Ishikawa (cell line): ENCODE measurements around the gene CPPED1.

Experiments used
- CEBPB ChIP-seq: IDR thresholded peaks from 2 replicates; pipeline ENCODE4 v1.6.1; 2012
- CREB1 ChIP-seq: IDR thresholded peaks from 2 replicates; pipeline ENCODE4 v1.6.1; 2012; ENCODE audit warnings: low read depth
- EGR1 ChIP-seq: IDR thresholded peaks from 2 replicates; pipeline ENCODE4 v1.6.1; 2012
- EP300 ChIP-seq: IDR thresholded peaks from 2 replicates; pipeline ENCODE4 v1.6.1; 2012; ENCODE audit warnings: borderline replicate concordance
- FOXM1 ChIP-seq: IDR thresholded peaks from 2 replicates; pipeline ENCODE4 v1.6.1; 2012; ENCODE audit warnings: low read depth, borderline replicate concordance
- MAX ChIP-seq: IDR thresholded peaks from 2 replicates; pipeline ENCODE4 v1.6.1; 2012
- NFIC ChIP-seq: IDR thresholded peaks from 2 replicates; pipeline ENCODE4 v1.6.1; 2012
- RAD21 ChIP-seq: IDR thresholded peaks from 2 replicates; pipeline ENCODE4 v1.6.1; 2012; ENCODE audit warnings: low read depth
- REST ChIP-seq: IDR thresholded peaks from 2 replicates; pipeline ENCODE4 v1.6.1; 2012; ENCODE audit warnings: low read depth, mild to moderate bottlenecking
- TAF1 ChIP-seq: IDR thresholded peaks from 2 replicates; pipeline ENCODE4 v1.6.1; 2012; ENCODE audit warnings: low read depth, mild to moderate bottlenecking
- TCF12 ChIP-seq: IDR thresholded peaks from 2 replicates; pipeline ENCODE4 v1.6.1; 2012; ENCODE audit warnings: low read depth
- TEAD4 ChIP-seq: IDR thresholded peaks from 2 replicates; pipeline ENCODE4 v1.6.1; 2012
- USF1 ChIP-seq: IDR thresholded peaks from 2 replicates; pipeline ENCODE4 v1.6.1; 2012
- YY1 ChIP-seq: IDR thresholded peaks from 2 replicates; pipeline ENCODE4 v1.6.1; 2012; ENCODE audit warnings: low read depth
- ZBTB7A ChIP-seq: IDR thresholded peaks from 2 replicates; pipeline ENCODE4 v1.6.1; 2012; ENCODE audit warnings: low read depth

CPPED1 gene

GRCh38 chr16:12724226-12724625 is 79.5 kb downstream of the CPPED1 start:
- TF ChIP-seq TCF12 (no peak), FOXM1 (no peak), CREB1 (no peak), YY1 (no peak), TAF1 (no peak), MAX (no peak), TEAD4 (no peak), EP300 (no peak), CEBPB (no peak), RAD21 (no peak), REST (no peak), NFIC (no peak)

GRCh38 chr16:12723681-12724080 is 80.0 kb downstream of the CPPED1 start:
- TF ChIP-seq ZBTB7A (no peak), YY1 (no peak), USF1 (no peak), CEBPB (no peak), TAF1 (no peak), RAD21 (no peak), EGR1 (no peak), FOXM1 (no peak), CREB1 (no peak), EP300 (no peak)

GRCh38 chr16:12721841-12722421 is 81.8 kb downstream of the CPPED1 start:
- TF ChIP-seq EP300, result no peak
- no peak for TF ChIP-seq YY1
- TF ChIP-seq ZBTB7A, result no peak
- no peak for TF ChIP-seq TCF12
- TF ChIP-seq NFIC, result no peak
- TF ChIP-seq TEAD4, result no peak
- TF ChIP-seq FOXM1, result no peak
- TF ChIP-seq CREB1, result no peak
- TF ChIP-seq MAX, result no peak
- no peak for TF ChIP-seq TAF1

GRCh38 chr16:12719972-12720371 is 83.7 kb downstream of the CPPED1 start:
- TF ChIP-seq REST (no peak), MAX (no peak), EGR1 (no peak), USF1 (no peak), RAD21 (no peak), EP300 (no peak)

- TF ChIP-seq RAD21, result no peak
- no peak for TF ChIP-seq TCF12
- no peak for TF ChIP-seq TAF1
- TF ChIP-seq USF1, result no peak
- no peak for TF ChIP-seq ZBTB7A
- no peak for TF ChIP-seq MAX
- TF ChIP-seq CREB1, result no peak
- no peak for TF ChIP-seq YY1
- no peak for TF ChIP-seq EGR1
- TF ChIP-seq TEAD4, result no peak
- TF ChIP-seq FOXM1, result no peak
- TF ChIP-seq REST, result no peak
- TF ChIP-seq NFIC, result no peak
- TF ChIP-seq CEBPB, result no peak
- no peak for TF ChIP-seq EP300
Measured at GRCh38 chr16:12716658-12717057, 87.0 kb downstream of the CPPED1 start.
